ENCODE results near the gene KRTAP10-12.

- TF ChIP-seq EP300 (conservative IDR thresholded peaks at IDR 0.05; ENCODE audit: poor library complexity, severe bottlenecking) (no peak), REST (IDR thresholded peaks at IDR 0.05; ENCODE audit: borderline replicate concordance) (no peak), CTCF (IDR thresholded peaks at IDR 0.05; ENCODE audit: poor library complexity, severe bottlenecking) (no peak), SMC3 (conservative IDR thresholded peaks at IDR 0.05; ENCODE audit: poor library complexity) (no peak), EZH2 (IDR thresholded peaks at IDR 0.05; ENCODE audit: borderline replicate concordance, insufficient read depth, low read length, poor library complexity, severe bottlenecking) (no peak), RAD21 (conservative IDR thresholded peaks at IDR 0.05) (no peak), POLR2AphosphoS5 (IDR thresholded peaks at IDR 0.05) (no peak), TAF1 (IDR thresholded peaks at IDR 0.05; ENCODE audit: low read depth) (no peak), MXI1 (conservative IDR thresholded peaks at IDR 0.05; ENCODE audit: poor library complexity, severe bottlenecking) (no peak)
Measured at GRCh38 chr21:44735821-44736220, 38.8 kb downstream of the KRTAP10-12 start.

All from neural cell (in vitro differentiated cells).